Uterus (tissue), 4 donors: Measurements from ENCODE around the gene GPATCH4. TPM values are rescaled to one million over a fixed set of nuclear protein-coding genes. Genes with fewer than 3 reads are reported as not detected.
A peak's percentile ranks its signal among the peaks of the same experiment; 100 is the strongest.

ENCODE experiments used
- DNase-seq, 2 donors: peaks; one replicate each; pipeline ENCODE4 v3.0.0-alpha.2; 2019 to 2020
- H3K27ac ChIP-seq, 2 donors: fragments of 200-600 bp; sonication (generic); 1 replicate in 1 of 2; 2 replicates in 1 of 2; pipeline ENCODE4 v1.5.1; 2016 to 2018
- H3K27me3 ChIP-seq, 2 donors: fragments of 200-600 bp; sonication (generic); one replicate each; pipeline ENCODE4 v1.5.1; 2018 to 2019; ENCODE audit warnings: control low read depth in 1 of 2
- H3K36me3 ChIP-seq, 2 donors: fragments of 200-600 bp; sonication (generic); one replicate each; pipeline ENCODE4 v1.5.1; 2019; ENCODE audit warnings: control low read depth in 1 of 2
- H3K4me1 ChIP-seq, 2 donors: fragments of 200-600 bp; sonication (generic); one replicate each; pipeline ENCODE4 v1.5.1; 2018 to 2019; ENCODE audit warnings: control low read depth in 1 of 2
- H3K4me3 ChIP-seq, 2 donors: fragments of 200-600 bp; sonication (generic); 1 replicate in 1 of 2; 2 replicates in 1 of 2; pipeline ENCODE4 v1.5.1; 2018 to 2019; ENCODE audit warnings: mild to moderate bottlenecking in 1 of 2
- H3K9me3 ChIP-seq, 2 donors: fragments of 200-600 bp; sonication (generic); one replicate each; pipeline ENCODE4 v1.5.1; 2019; ENCODE audit warnings: control low read depth in 1 of 2
- CTCF ChIP-seq, 4 experiments: fragments of 200-600 bp in 2 of 4; fragments of 450-650 bp in 2 of 4; sonication (generic) in 2 of 4; IDR thresholded peaks; one replicate each; pipeline ENCODE4 v1.5.1; 2016 to 2019; ENCODE audit warnings: antibody characterized with exemption in 4 of 4, mild to moderate bottlenecking in 2 of 4, moderate library complexity in 1 of 4
- POLR2A ChIP-seq, 2 donors: fragments of 450-650 bp; IDR thresholded peaks; one replicate each; pipeline ENCODE4 v1.6.1; 2016; ENCODE audit warnings: antibody characterized with exemption in 2 of 2, mild to moderate bottlenecking in 1 of 2, moderate library complexity in 1 of 2
- intact Hi-C: fragments of 100-400 bp; cut with DNase I; formaldehyde crosslinking; loops from one replicate; pipeline ENCODE4 v1.15.1; 2023; ENCODE audit warnings: low total_unique reads
- total RNA-seq, 4 donors: library from RNA; depleted of rRNA in 3 of 4; stranded (reverse); fragments of >200 nt in 3 of 4; gene quantifications; one replicate each; pipeline versions ENCODE4 v1.1.0 to v1.2.4, GENCODE V29; 2014 to 2023
- donor health status: DM: yes; HTN: yes; CAD: no.

The GPATCH4 gene
- total RNA-seq, 4 donors from 2014 or later: 2.3 to 31.6 (median 19.8) TPM

GRCh38 chr1:156627313-156627880 is 26.1 kb upstream of the GPATCH4 start:
- Histone ChIP-seq H3K27ac (no peak overlapping the region), H3K36me3 (no peaks in the 10 kb centered on the region), H3K9me3 (no peaks in the 10 kb centered on the region), H3K4me1 (no peaks in the 10 kb centered on the region), H3K4me3 (no peak overlapping the region), H3K27me3 (peaks cover 0 to 23% of the 10 kb centered on the region in 2 donors)
- no peak for DNase-seq
- no peak for TF ChIP-seq POLR2A (IDR thresholded peaks at IDR 0.05)
- peak; percentile 32 to 62 (median 54) for TF ChIP-seq CTCF (IDR thresholded peaks at IDR 0.05)
- intact Hi-C loops: no loop called here

- H3K36me3 ChIP-seq: no peaks in the 10 kb centered on the region
- TF ChIP-seq POLR2A (IDR thresholded peaks at IDR 0.05): peak in 1 of 2 donors; percentile 2
- no peak for TF ChIP-seq CTCF (IDR thresholded peaks at IDR 0.05)
- peaks cover 0 to 23% of the 10 kb centered on the region in 2 donors for H3K27me3 ChIP-seq
- no peak overlapping the region for H3K27ac ChIP-seq
- no peaks in the 10 kb centered on the region for H3K4me1 ChIP-seq
- no peak for DNase-seq
- intact Hi-C loops: no loop called here
- H3K4me3 ChIP-seq: no peak overlapping the region
- H3K9me3 ChIP-seq: no peaks in the 10 kb centered on the region
These were observed 24.8 kb upstream of the GPATCH4 start for GRCh38 chr1:156626079-156626438.

- Histone ChIP-seq H3K27me3 (peaks cover 0 to 21% of the 10 kb centered on the region in 2 donors), H3K4me1 (no peaks in the 10 kb centered on the region), H3K4me3 (peak overlapping the region; percentile 33 to 38), H3K27ac (peak overlapping the region; percentile 60 to 66), H3K36me3 (no peaks in the 10 kb centered on the region), H3K9me3 (no peaks in the 10 kb centered on the region)
- TF ChIP-seq CTCF (IDR thresholded peaks at IDR 0.05) (peak; percentile 69 to 88 (median 78)), POLR2A (IDR thresholded peaks at IDR 0.05) (peak in 1 of 2 donors; percentile 23)
- peak; percentile 61 to 62 for DNase-seq
- intact Hi-C loops: no loop called here
These were observed 24.3 kb upstream of the GPATCH4 start for GRCh38 chr1:156625436-156626078.

GRCh38 chr1:156624814-156625435 is 23.6 kb upstream of the GPATCH4 start:
- peaks cover 0 to 17% of the 10 kb centered on the region in 2 donors for H3K27me3 ChIP-seq
- peak overlapping the region; percentile 60 to 66 for H3K27ac ChIP-seq
- H3K4me3 ChIP-seq: peak overlapping the region; percentile 33 to 38

More at GRCh38 chr1:156624814-156625435, 23.6 kb upstream of the GPATCH4 start:
- H3K36me3 ChIP-seq: no peaks in the 10 kb centered on the region
- no peak for DNase-seq
- TF ChIP-seq POLR2A (IDR thresholded peaks at IDR 0.05): no peak
- no peak for TF ChIP-seq CTCF (IDR thresholded peaks at IDR 0.05)
- intact Hi-C loops: no loop called here
- H3K9me3 ChIP-seq: no peaks in the 10 kb centered on the region
- no peaks in the 10 kb centered on the region for H3K4me1 ChIP-seq
